ENCODE results near the gene THSD4. TPM values are rescaled to one million over a fixed set of nuclear protein-coding genes. Genes with fewer than 3 reads are reported as not detected.

The THSD4 gene
- total and polyA plus RNA-seq, 2 of the 4 experiments (the other 2 are of a cell fraction): 25.5 to 31.1 TPM

GRCh38 chr15:71136159-71136783 is 21.0 kb downstream of the THSD4 start:
- Histone ChIP-seq H3K4me3 (ENCODE audit: insufficient read depth, low read depth, low read length) (no peak overlapping the region), H3K56ac (ENCODE audit: extremely low read depth, insufficient read depth, low read length) (peak overlapping the region; percentile 54; the same call in 1 of the 2 replicates), H4K20me1 (ENCODE audit: insufficient read depth, low read length) (peaks cover 5% of the 10 kb centered on the region; the same call in 1 of the 2 replicates), H3K36me3 (ENCODE audit: control insufficient read depth, insufficient read depth, low read length) (0 out of 2 replicates have a peak, but pooled peaks cover 4% of the 10 kb centered on the region), H3K4ac (ENCODE audit: low read depth, low read length) (peak overlapping the region; percentile 99), H2BK15ac (ENCODE audit: low read depth, low read length) (peak overlapping the region; percentile 97; the same call in 2 of the 3 replicates), H3K14ac (replicated peaks; ENCODE audit: low read depth, low read length) (peak overlapping the region; percentile 98), H2AK9ac (replicated peaks; ENCODE audit: low read depth, low read length, poor library complexity) (peak overlapping the region; percentile 98), H3K27me3 (ENCODE audit: control insufficient read depth, insufficient read depth, low read length) (no peaks in the 10 kb centered on the region), H3K4me1 (ENCODE audit: control insufficient read depth, insufficient read depth, low read length) (peaks cover 17% of the 10 kb centered on the region), H2BK5ac (ENCODE audit: low read depth, low read length, poor library complexity, severe bottlenecking) (peak overlapping the region; percentile 90), H3K27ac (ENCODE audit: insufficient read depth, low read length) (peak overlapping the region; percentile 77), H3K9me3 (ENCODE audit: control insufficient read depth, insufficient read depth, low read length) (no peaks in the 10 kb centered on the region), H3K9ac (ENCODE audit: low read depth, low read length) (peak overlapping the region; percentile 20; the same call in 1 of the 2 replicates), H3K18ac (ENCODE audit: low read depth, low read length) (peak overlapping the region; percentile 70), H2AFZ (replicated peaks; ENCODE audit: low read length, poor library complexity) (peak overlapping the region; percentile 89), H3K79me1 (ENCODE audit: low read depth in 1 of 2, low read length in 2 of 2) (peaks cover 36 to 82% of the 10 kb centered on the region in 2 experiments), H3K4me2 (ENCODE audit: low read depth, low read length) (peak overlapping the region; percentile 18; the same call in 1 of the 2 replicates), H4K8ac (ENCODE audit: low read depth in 2 of 2, low read length in 2 of 2) (peak overlapping the region; percentile 49 to 95), H2BK120ac (ENCODE audit: low read depth, low read length) (peak overlapping the region; percentile 99), H3K9me1 (ENCODE audit: insufficient read depth, low read length) (peaks cover 32% of the 10 kb centered on the region), H2AK5ac (ENCODE audit: low read depth, low read length) (peak overlapping the region; percentile 99), H4K5ac (ENCODE audit: low read depth, low read length) (peak overlapping the region; percentile 63), H3K23ac (ENCODE audit: low read depth, low read length) (peak overlapping the region; percentile 94), H2BK20ac (ENCODE audit: low read depth, low read length) (peak overlapping the region; percentile 100), H4K91ac (ENCODE audit: insufficient read depth, low read depth, low read length) (peak overlapping the region; percentile 97)
- peak; percentile 90 for DNase-seq
- in situ Hi-C loops (cut with MboI; ENCODE audit: low sequenced_read_pairs): no loop called here
- TF ChIP-seq, protein P1, sequence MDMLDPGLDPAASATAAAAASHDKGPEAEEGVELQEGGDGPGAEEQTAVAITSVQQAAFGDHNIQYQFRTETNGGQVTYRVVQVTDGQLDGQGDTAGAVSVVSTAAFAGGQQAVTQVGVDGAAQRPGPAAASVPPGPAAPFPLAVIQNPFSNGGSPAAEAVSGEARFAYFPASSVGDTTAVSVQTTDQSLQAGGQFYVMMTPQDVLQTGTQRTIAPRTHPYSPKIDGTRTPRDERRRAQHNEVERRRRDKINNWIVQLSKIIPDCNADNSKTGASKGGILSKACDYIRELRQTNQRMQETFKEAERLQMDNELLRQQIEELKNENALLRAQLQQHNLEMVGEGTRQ (IDR thresholded peaks at IDR 0.05; ENCODE audit: low read depth, low read length): peak; percentile 28; the same call in 1 of the 2 replicates
- TF ChIP-seq FOS (IDR thresholded peaks at IDR 0.05; ENCODE audit: low read depth, low read length) (peak; percentile 28; the same call in 1 of the 2 replicates), ELK1 (IDR thresholded peaks at IDR 0.05; ENCODE audit: borderline replicate concordance, low read depth, low read length) (no peak), MXI1 (IDR thresholded peaks at IDR 0.05; ENCODE audit: borderline replicate concordance, low read depth, low read length) (no peak)
- ChIA-PET CTCF (interaction anchor here (1.0 to 1.5 kb wide), 2 partner anchors 11 to 12 kb away, joined by 3 to 4 read pairs; no protein-coding TSS in a partner anchor), POLR2A (ENCODE audit: unreplicated experiment) (interaction anchor here (0.6 kb wide), 1 partner anchor 262 kb away, joined by 13 read pairs; no protein-coding TSS in a partner anchor)
- no TSS peak for BruUV-seq (replicated peaks)
- peak; percentile 91 for ATAC-seq (ENCODE audit: low read depth)
- WGBS, 2 experiments (ENCODE audit: extremely low coverage in 2 of 2, insufficient read length in 1 of 2): 28% methylated on average over 2 of the region's 13 CpGs; no CpG with 5 or more reads in 1 of the 2 experiments
- intact Hi-C loops (cut with micrococcal nuclease): no loop called here
- dilution Hi-C loops (cut with HindIII; ENCODE audit: low sequenced_read_pairs, unreplicated experiment): no loop called here

All from IMR-90 (cell line).